ENCODE data around the gene FNDC7. TPM values are rescaled to one million over a fixed set of nuclear protein-coding genes. Genes with fewer than 3 reads are reported as not detected.
A peak's percentile ranks its signal among the peaks of the same experiment; 100 is the strongest.

The FNDC7 gene
- total and polyA plus RNA-seq, 9 of the 15 experiments (the other 6 are each of a cell fraction or from before 2014, with no cell fraction given) = not detected

- TF ChIP-seq RAD21 (CRISPR knock-in tag; conservative IDR thresholded peaks at IDR 0.05 in 1 of 2, IDR thresholded peaks at IDR 0.05 in 1 of 2) = no peak
- TF ChIP-seq THRAP3 (IDR thresholded peaks at IDR 0.05; ENCODE audit: borderline replicate concordance) = no peak
- TF ChIP-seq ZNF354B (CRISPR knock-in tag; IDR thresholded peaks at IDR 0.05) = no peak
- no peak for TF ChIP-seq ZNF584 (CRISPR knock-in tag; IDR thresholded peaks at IDR 0.05; ENCODE audit: low read depth)
- no peak for TF ChIP-seq ETS2 (tag; IDR thresholded peaks at IDR 0.05; ENCODE audit: borderline replicate concordance, poor library complexity, severe bottlenecking)
- TF ChIP-seq DACH1 (IDR thresholded peaks at IDR 0.05; ENCODE audit: partially characterized antibody) = no peak
- TF ChIP-seq ZNF551 (CRISPR knock-in tag; IDR thresholded peaks at IDR 0.05) = no peak
- no peak for TF ChIP-seq ZNF224 (CRISPR knock-in tag; IDR thresholded peaks at IDR 0.05)
- TF ChIP-seq NFIC (IDR thresholded peaks at IDR 0.05) = peak; percentile 52
- TF ChIP-seq BCOR (IDR thresholded peaks at IDR 0.05) = 0 out of 2 replicates have a peak, but pooled peaks have one; percentile 27
- TF ChIP-seq DNMT1 (IDR thresholded peaks at IDR 0.05) = peak; percentile 36; the same call in 1 of the 2 replicates
- no peak; the same call in 1 of the 2 replicates for TF ChIP-seq ZNF143 (CRISPR knock-in tag; IDR thresholded peaks at IDR 0.05)
- TF ChIP-seq NFIX (CRISPR knock-in tag; IDR thresholded peaks at IDR 0.05; ENCODE audit: low read depth) = no peak
- no peak for TF ChIP-seq SIX5 (IDR thresholded peaks at IDR 0.05; ENCODE audit: borderline replicate concordance in 1 of 2, insufficient read depth in 1 of 2, low read depth in 1 of 2, low read length in 2 of 2)
- no peak for TF ChIP-seq CBFA2T3 (IDR thresholded peaks at IDR 0.05)
- TF ChIP-seq GATA2 (CRISPR knock-in tag; IDR thresholded peaks at IDR 0.05) = no peak
- no peak for TF ChIP-seq REST (IDR thresholded peaks at IDR 0.05; ENCODE audit: borderline replicate concordance)
- peak; percentile 11; the same call in 1 of the 2 replicates for TF ChIP-seq REST (CRISPR knock-in tag; IDR thresholded peaks at IDR 0.05; ENCODE audit: low read depth)
- no peak for TF ChIP-seq SMARCE1 (IDR thresholded peaks at IDR 0.05)
- no peak for TF ChIP-seq SNRNP70 (optimal IDR thresholded peaks at IDR 0.05; ENCODE audit: low read depth, low read length)
Measured at GRCh38 chr1:108691942-108692723, 20.6 kb upstream of the FNDC7 start, which contains the start of gene PRPF38B (continued).
